Measurements from ENCODE around the gene ACTL10.

ACTL10 gene

DNA sequence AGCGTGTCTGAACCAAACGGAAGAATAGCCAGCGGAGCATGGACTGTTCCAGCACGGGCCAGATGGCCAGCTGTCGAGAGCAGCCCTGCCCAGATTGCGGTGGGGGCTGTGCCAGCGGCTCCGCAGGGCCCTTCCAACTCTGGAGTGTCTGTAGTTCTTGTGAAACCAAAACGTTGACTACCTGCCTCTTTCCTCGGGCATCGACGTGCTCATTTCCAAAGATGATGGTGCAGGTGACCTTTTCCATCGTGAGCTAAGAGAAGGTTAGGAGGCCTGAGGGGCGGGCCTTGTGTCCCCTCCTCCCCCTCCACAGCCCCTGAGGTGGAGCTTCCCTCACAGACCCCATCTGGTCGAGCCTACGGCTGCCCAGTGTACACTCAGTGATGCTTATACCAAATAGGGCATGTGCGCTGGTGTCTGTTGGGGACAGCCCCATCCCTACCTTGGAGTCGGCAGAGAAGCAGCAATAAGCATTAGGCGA lies 17.5 kb upstream of the ACTL10 start:
- peak; percentile 67 for DNase-seq (ENCODE audit: low read depth)

- no peak for DNase-seq (ENCODE audit: low read depth)
Measured at GRCh38 chr20:33650111-33650752, 16.5 kb upstream of the ACTL10 start.

DNA sequence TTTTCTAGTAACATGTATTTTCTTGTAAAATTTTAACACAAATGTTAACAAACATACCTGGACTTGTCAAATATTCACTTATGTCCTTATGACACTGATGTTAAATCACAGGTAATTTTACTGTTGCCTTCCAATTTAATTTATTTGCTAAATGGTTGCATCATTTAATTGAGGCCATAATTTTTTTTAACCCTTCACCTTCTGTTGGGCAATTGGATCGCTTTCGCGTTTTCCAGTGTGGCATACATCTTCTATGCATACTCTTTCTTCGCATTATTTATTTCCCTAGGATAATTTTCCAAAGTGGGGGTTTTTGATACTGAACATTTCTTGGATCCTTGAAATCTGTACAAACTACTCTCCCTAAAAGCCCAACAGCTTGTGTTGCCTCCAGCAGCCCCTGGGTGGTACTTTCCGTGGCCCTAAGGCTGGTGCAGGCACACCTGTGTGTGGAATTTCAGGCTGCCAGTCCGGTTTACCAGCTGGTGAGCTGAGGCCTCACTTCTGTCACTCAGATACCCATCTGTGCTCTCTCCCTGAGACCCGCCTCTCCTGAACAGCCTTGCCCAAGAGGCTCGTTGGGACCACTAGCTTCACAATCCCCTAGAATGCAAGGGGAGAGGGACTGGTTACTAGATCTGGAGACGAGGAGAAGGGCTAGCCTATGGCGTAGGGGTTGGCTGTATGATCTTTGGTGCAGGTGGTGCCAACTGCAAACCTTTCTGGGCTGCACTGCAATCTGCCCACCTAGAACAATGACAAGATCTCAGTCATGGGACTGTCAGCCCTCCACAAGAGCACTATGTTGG lies 15.8 kb upstream of the ACTL10 start:
- DNase-seq (ENCODE audit: low read depth): no peak

DNA sequence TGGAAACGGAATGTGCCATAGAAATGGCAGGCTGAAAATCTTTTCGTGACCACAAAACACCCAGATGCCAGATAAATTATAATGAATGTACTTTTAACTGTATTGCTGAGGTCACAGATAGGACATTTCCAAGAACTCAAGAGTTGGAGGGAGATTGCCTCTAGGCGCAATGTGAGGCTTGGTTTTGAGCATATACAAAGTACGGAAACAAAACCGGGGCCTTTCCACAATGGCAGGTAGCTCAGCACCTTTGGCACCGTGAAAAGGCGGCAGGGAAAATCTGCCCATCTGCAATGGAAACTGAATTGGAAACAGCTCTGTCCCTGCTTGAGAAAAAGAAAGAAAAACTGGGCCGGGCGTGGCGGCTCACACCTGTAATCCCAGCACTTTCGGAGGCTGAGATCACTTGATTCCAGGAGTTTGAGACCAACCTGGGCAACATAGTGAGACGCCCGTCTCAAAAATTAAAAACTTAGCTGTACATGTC lies 15.1 kb upstream of the ACTL10 start:
- DNase-seq (ENCODE audit: low read depth): no peak

DNA sequence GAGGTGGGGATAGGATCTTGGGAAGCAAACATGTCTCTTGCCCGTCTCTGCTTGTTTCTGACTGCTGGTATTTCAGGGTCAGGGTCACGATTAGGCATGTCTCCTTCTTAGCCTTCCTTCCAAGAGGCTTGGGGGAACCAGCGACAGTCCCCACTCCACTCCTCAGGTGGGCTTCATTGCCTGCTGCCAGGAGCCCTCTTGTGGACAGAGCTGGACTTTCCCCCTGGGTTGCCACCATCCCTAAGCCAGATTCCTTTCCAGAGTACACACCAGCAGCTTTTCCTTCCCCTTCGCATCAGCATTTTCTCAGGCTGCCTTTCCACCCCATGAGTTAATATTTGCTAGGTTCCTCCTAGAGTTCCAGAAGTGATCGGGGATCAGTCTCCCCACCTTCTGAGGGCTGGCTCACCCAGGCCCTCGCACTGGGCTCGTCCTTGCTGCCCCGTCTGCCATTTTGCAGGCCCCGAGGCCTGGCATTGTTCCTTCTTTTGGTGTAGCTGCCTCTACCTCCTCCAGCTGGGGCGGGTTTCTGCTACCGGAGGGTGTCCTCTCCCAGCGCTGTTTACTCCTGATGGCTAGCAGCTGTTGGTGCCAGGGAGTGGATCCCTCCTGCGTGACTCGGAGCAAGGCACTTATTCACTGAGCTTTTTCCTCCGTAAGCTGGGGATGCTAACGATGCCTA lies 13.4 kb upstream of the ACTL10 start:
- DNase-seq (ENCODE audit: low read depth): peak; percentile 54

GRCh38 chr20:33653900-33654596 lies 12.7 kb upstream of the ACTL10 start:
- DNase-seq (ENCODE audit: low read depth): no peak

GRCh38 chr20:33654680-33655161 lies 12.0 kb upstream of the ACTL10 start:
- DNase-seq (ENCODE audit: low read depth): no peak

- DNase-seq (ENCODE audit: low read depth): no peak
Measured at GRCh38 chr20:33655164-33655563, 11.6 kb upstream of the ACTL10 start.

DNA sequence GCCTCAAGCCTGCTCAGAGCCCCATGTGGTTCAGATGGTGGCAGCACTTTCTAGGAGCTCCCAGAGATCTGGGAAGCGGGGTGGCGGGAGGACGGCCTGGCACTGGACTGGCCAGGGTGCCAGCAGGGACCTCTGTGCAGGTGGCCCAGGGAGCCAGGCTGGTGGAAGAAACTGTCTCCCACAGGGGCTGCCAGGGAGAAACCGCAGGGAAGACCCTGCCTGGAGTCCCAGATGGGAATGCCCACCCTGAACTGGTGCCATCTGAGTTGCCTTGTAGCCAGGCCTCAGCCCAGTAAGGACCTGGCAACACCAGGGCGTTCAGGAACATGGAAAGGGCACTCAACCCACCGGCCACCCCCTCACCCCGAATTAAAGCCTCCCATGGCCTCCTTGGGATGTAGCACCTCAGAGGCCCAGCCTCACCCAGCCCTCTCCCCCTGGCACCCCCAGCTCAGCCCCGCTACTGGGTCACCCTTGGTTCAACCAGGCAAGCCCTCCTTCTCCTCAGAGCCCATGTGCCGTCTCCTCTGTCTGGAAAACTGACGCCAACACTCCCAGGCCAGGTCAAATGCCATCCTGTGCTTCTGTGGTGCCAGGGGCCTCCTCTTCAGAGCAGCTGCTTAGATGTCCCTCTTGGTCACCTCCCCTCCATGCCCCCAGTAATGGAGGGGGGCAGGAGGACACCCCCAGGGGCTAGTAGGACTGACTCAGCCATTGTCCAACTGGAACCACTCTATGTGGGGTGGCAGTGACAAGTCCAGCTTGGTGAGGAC lies 10.5 kb upstream of the ACTL10 start:
- no peak for DNase-seq (ENCODE audit: low read depth)

- no peak for DNase-seq (ENCODE audit: low read depth)
Measured at GRCh38 chr20:33656783-33657703, 9.7 kb upstream of the ACTL10 start.

GRCh38 chr20:33657704-33658095 lies 9.0 kb upstream of the ACTL10 start:
- no peak for DNase-seq (ENCODE audit: low read depth)

GRCh38 chr20:33658510-33658909 lies 8.2 kb upstream of the ACTL10 start:
- DNase-seq (ENCODE audit: low read depth): no peak

DNA sequence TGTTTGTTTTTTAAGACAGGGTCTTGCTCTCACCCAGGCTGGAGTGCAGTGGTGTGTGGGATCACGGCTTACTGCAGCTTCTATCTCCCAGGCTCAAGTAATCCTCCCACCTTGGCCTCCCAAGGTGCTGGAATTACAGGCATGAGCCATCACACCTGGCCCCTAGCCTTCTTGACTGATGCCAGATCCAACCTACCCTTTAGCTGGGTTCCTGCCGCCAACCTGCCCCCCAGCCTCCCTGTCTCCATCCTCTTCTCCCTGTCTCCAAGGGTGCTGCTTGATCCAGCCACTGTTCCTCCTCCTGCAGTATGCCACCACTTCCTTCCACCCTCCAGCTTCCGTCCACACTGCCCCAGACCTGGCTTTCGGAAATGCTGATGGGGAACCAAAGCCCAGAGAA lies 7.8 kb upstream of the ACTL10 start:
- no peak for DNase-seq (ENCODE audit: low read depth)

DNA sequence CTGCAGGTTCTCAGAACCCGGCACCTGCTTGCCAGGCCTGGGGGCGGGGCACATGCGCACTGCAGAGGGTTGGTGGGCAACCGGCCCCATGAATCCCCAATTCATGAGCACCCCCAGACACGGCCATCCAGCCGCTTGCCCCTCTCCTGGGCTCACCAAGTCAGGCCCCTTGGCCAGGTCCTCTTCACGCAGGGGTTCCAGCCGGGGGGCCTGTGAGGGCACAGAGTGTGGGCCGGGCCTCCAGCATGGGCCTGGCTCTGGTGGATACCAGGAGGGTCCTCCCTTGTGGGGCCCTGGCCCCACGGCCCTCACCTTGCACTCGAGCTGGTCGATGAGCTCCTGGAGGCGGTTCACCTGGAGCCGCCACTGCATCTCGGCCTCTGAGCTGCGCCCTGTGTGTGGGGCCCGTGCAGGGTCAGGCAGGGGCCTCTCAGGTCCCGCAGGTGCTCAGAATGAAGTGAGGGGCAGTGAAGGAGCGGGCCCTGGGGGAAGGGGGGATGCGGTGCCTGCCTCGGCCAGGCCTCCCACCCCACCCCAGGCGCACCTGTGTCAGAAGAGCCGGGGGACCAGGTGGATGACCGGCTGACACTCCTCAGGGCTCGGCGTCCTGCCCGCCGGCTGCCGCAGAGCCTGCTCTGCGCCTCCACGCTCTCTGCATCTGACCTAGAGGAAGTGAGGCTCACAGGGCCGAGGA lies 7.3 kb upstream of the ACTL10 start:
- no peak for DNase-seq (ENCODE audit: low read depth)

DNA sequence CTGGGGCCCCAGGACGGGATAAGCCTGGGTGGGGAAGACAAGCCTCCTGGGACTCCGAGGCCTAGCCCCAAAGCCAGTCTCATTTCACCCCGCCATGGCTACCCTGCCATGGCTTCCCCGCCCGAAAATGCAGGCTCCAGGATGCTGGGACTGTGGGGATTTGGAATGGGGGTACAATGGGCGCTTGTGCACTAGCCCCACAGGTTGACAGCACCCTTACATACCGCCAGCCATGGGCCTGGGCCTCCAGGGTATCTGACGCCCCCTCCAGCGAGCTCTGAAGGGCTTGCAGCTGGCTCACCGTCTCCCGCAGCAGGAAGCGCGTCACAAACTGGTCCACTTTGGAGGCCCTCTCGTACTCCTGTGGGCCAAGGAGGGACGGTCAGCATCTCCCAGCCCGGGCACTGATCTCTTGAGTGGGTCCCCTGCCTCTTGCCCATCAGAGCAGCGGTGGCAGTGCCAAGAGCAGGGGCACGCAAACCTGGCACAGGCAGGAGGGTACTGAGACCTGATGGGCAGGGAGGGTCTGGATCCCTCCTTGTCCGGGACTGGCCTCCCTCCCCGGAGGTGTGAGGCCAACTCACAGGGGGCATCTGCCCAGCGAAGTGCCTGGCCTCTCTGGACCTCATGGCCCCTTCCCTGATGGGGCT lies 6.6 kb upstream of the ACTL10 start:
- DNase-seq (ENCODE audit: low read depth): no peak

- DNase-seq (ENCODE audit: low read depth): no peak
Measured at GRCh38 chr20:33660685-33661058, 6.1 kb upstream of the ACTL10 start.

DNA sequence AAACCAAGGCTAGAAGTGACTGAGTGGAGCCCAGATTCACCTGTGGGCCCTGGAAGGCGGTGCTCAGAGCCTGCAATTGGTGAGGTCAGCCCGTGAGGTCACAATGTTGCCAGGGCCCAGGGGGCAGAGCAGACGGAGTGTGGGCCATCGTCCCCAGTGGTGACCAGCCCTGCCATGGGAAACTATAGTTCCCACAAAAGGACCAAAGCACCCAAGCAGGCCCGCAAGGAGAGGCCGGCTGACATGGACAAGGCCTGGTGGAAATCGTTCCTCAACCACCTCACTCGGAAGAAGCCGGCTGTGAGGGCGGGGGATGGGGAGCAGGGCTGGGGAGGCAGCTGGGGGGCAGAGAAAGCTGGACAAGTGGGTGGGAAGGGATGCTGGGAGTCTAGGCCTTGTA lies 4.6 kb upstream of the ACTL10 start, which contains the start of gene C20orf144:
TSS of gene C20orf144 (plus strand) at position 156 of the 400 bp plus-strand sequence. CDS start at position 175, 19 bp downstream.
- DNase-seq (ENCODE audit: low read depth): no peak

DNA sequence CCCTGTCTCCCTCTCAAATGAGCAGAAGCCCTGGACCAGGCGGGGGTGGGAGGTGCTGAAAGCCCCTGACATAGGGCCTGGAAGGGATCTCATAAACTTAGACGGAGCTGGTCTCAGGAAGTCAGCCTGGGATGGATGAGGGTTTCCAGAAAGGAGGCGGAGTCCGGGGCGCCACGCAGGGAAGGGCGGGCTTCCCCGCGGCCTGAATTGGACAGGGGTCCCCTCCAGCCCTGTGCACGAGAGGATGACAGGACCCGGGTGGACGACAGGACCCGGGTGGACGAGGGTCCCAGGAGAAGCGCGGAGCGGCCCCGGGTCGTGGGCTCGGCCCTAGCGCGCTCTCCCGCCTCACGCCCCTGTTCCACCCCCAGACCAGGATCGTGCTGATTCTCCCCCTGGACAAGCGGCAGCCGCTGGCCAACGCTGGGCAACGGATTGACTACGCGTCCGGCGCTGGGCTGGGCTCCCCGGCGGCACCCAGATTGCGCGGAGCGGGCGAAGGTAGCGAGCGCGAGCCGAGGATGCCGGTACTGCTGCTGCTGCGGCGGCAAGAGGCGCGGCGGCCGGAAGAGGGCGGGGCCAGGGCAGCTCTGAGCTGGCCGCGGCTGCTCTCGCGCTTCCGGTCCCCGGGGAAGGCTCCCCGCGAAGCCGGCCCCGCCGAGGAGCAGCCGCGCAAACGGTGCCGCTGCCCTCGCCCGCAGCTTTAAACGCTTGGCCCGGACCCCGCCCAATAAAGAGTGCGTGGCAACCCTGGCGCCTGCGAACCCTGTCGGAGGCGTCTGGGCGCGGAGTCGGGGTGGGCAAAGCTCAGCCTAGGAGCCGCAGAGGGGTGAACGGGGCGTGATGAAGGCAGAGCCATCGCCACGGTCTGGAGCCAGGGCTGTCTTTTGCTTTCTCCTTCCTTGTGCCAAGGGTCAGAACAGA lies 3.3 kb upstream of the ACTL10 start:
- DNase-seq (ENCODE audit: low read depth): peak; percentile 67

All from fibroblast of gingiva (primary cell).